HG03442 (cell line): ENCODE measurements around the gene HSD17B12.

Experiments
- ATAC-seq: cut with Tn5 transposase; IDR thresholded peaks from one replicate; pipeline ENCODE4 v1.9.1; 2021; ENCODE audit warnings: mild to moderate bottlenecking, moderate library complexity; ENCODE audit not compliant: unreplicated experiment

Gene HSD17B12

DNA sequence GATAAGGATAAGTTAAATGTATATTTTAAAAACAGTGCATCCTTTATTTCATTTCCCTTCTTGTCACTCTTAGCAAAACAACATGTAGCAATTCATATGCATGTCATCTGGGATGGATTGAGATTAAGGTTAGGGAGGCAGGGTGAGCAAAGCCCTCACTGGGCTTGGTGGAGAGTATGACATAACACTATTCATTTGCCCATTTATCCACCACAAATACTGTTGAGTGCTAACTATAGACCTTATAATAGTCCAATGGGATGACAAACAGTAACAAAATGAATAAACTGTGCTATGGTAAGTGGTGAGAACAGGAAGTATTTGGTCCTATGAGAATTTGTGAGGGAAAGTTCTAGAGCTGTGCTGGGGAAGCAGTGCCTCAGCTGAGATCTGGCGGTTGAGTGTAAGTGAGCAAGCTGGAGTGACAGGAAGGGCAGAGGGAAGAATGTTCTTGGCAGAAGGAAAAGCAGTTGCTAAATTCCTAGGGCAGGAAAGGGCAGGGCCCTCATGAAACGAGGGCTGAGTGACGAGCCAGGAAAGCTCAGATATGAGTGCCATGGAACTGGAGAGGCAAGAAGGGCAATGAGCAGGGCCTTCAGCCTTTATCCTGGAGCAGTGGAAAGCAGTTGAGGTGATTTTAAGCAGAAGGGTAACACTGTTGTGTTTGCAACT, 6.7 kb downstream of the HSD17B12 start:
- no peak for ATAC-seq

DNA sequence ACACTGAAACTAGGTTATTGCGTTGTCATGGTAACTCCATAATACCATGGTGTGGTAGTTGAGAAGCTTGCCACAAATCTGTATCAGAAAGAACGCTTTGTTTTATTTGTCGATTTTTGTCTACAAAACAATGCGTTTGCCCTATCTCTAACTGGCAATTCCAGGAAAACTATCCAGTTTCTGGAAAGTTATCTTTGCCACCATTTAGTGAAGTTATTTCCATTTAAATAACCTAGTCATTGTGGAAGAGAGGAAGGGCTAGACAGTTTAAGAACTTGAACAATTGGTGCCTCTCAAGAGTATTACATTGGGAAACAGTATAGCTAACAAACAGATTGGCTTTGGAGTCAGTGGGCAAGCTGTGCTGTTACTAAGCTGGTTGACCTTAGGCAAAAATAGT, 7.9 kb downstream of the HSD17B12 start:
- no peak for ATAC-seq

DNA sequence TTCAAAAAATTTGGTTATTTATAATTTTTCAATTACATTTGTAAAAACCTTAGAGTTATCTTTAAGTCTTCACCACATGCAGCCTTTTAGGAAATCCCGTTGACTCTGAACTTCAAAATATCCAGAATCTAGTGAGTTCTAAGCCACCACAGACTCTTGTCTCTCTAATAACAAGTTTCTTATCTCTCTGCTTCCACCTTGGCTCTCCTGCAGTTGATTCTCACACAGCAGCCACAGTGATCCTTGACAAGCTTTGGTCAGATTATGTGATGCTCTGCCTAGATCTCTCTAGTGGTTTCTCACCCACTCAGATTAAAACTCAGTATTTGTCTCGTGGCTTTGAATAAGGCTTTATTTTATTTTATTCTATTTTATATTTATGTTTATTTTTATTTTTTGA, 8.6 kb downstream of the HSD17B12 start:
- no peak for ATAC-seq

DNA sequence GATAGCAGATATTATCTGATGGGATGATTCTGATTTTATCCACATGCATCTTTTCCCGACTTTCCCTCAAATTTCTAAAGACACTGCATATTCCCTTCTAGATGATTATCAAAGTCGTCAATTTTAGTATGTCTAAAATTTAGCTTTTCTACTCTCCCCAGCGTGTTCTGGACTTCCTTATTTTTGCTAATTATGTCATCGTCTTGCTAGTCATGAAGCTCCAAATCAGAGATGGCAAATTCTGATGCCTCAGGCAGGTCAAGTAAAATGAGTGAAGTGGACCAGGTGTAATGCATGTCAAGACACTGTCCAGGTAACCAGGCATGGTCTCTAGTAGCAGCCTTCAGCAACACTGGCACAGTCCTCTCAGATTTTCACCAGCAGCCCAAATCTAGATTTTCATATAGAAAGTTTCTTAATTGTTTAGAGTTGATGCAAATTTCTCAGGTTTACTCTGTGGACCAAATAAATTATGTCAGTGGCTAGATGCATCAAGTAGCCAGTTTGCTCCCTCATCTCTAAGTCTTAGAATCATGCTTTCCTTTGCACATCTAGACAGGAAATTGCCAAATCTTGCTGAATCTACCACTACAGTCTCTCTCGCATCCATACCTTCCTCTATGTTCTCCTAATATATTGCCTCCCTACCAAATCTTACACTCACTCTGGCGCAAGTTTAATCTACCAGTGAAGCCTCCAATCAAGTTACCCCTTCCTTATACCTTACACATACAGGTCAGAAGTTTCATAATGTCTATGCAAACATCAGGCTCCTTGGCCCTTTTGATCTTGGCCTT, 10.6 kb downstream of the HSD17B12 start:
- ATAC-seq = no peak

DNA sequence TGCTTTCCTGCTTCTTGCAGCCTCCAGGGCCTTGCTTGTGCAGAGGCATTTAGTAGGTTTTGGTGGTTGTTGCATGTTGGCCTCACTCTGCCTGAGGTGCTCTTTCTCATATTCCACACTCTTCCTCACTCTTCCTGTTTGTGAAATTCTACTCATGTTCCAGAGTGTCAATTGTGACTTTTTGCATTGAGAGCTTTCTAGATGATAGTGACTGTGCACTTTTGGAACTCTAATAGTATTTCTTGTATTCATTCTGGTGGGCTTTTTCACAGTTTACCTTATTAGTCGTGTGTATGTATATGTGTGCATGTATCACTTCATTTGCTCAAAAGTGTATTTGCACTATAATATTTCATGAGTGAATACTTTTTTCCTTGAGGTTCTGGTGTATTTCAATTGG, 11.3 kb downstream of the HSD17B12 start:
- ATAC-seq = no peak

DNA sequence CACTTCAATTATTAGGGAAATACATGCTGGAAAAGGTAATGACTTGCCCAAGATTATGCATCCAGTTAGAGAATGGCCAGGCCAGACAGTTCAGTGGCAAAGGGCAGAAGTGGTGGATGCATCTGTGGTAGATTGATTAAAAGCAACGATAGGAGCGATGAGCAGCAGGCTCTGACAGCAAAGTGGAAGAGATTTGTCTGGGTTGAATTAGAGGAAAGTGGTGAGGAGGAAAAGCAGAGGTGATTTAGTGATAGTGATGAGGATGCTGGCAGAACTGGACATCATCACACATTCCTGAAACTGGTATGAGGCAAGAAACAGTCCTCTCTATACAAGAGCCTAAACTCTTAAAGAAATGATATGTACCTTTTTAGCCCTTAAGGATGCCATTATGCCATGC, 12.5 kb downstream of the HSD17B12 start:
- no peak for ATAC-seq

DNA sequence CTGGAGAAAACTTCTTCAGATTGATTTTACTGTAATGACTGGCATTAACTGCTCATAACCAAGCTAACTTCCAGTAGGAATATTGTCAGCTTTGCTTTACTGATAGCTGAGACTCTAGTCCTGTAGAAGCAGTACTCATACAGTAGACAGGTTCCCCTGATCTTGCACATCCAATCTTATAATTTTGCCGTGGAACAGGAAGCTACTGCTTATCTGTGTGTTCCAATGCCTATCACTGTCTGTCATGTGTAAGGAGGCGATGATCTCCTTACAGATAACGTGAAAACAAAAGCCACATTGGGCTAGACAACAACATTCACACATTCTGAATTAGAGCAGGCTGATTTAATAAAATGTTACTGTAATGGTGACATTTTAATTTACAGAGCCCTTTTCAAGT, 13.2 kb downstream of the HSD17B12 start:
- ATAC-seq = no peak

DNA sequence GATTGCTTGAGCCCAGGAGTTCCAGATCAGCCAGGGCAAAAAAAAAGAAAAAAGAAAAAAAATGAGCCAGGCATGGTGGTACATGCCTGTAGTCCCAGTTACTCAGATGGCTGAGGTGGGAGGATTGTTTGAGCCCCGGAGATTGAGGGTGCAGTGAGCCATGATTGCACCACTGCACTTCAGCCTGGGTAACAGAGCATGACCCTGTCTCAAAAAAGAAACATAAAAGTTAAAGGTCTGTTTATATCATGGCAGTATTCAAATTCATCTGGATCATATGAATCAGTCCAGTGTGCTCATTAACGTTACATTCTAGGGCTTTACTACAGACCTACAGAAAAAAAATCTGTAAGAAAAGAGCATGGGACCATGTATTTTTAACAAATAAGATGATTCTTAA, 13.9 kb downstream of the HSD17B12 start:
- peak; percentile 73 for ATAC-seq

DNA sequence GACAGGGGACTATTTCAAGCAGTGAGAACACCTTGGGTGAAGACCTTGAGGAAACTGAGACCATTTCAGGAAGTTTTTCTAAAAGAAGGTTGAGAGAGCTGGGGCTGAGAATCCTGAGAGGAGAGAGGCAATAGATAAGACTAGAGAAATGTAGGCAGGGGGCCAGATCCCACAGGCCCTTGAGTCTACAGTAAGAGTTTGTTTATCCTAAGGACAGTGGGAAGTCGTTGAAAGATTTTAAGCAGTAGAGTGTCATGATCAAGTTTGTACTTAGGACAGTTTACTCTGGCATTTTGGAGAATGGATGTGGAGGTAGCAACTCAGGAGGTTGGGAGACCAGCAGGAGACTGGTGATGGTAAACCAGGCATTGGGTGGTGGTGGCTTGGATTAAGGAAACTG, 17.1 kb downstream of the HSD17B12 start:
- ATAC-seq = no peak

DNA sequence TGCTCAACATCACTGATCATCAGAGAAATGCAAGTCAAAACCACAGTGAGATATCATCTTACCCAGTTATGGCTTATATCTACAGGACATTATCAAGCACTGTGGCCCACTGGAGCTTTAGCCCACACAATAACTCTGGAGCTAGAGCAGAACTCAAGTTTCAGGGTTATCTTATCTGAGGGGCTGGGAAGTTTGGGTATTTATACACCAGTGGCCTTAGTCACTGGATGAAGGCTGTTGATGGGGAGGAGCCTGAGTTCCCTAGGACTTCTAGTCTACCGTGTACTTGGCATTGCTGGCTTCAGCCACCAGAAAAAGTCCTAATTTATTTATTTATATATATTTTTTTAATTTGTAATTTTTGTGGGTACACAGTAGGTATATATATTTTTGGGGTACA, 19.3 kb downstream of the HSD17B12 start:
- ATAC-seq = no peak

DNA sequence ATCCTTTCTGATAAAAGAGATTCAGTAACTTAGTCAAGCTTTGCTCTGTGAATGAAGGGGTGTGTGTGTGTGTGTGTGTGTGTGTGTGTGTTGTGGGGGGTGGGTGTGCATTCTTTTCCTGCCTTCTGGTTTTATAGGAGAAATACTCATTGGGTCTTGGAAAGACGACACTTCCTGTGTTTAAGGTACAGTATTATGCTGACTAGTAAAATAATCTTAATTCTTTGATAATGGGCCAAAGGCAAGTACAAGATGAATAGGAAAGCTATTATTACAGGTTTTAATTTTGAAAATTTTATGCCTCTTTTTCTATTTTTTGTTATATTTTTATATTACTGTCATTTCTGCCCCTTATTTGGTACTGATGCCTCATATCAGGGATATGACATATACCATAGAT, 26.1 kb downstream of the HSD17B12 start:
- no peak for ATAC-seq

DNA sequence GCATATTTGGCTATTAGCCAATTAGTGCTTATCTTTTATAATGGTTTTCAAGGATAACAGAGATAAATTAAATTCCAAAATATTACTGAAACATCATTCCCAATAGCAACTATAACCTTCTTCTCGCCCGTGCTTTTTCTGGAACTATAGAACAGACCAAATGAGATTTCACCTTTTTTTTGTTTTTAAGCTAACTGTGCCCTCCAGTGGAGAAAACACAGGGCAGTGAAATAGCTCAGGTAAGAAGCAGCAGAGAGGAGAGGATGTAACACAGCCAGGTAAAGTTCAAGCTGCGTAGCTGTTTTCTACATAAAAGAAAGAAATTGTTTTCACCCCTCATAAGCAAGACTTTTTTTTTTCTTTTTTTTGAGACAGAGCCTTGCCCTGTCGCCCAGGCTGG, 28.2 kb downstream of the HSD17B12 start:
- no peak for ATAC-seq

DNA sequence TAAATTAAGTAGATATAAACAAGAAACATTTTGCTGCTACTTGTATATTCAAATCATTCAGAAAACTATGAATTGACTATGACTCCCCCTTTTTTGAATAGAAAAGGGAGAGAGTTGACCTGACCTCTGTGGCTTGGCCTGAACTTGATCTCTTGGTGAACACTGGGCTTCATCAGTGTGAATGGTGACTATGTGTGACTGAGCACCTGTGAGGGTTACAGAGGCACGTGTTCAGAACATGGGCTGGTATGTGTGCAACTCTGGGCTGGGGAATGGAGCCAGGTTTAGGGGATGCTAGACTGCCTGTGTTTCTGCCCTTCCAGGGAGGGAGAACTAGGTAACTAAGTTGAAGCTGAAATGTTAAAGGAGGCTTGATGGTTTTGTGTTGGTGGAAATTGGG, 29.2 kb downstream of the HSD17B12 start:
- no peak for ATAC-seq

DNA sequence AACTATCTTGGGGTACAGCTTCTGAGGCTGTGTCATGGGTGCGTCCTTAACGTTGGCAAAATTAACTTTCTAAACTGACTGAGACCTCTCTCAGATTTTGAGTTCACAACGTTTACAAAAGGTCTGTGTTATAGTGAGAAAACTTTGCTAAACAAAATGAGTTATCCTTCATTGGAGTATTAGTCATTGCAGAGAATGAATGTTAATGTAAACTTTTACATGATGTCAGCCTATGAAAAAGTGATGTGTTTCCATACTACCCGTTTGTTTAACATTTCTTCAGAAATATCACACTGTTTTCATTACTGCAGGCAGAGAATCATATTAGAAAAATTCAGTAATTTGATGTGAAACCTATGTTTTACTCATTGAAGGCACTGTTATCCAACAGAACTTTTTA, 32.1 kb downstream of the HSD17B12 start:
- no peak for ATAC-seq

DNA sequence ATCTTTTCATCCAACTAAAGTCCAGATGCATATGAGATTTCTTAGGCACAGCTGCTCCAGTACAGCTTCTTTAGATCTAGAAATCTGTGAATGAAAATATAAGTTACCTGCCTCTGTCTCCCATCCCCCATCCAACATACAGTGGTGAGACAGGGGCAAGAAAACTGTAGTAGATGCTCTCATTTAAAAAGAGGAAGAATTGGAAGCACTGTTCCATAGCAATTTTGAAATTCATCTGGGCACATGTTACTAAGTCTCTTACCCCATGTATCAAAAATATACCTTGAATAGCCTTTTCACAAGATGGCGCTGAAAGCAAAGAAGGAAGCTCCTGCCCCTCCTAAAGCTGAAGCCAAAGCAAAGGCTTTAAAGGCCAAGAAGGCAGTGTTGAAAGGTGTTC, 37.8 kb downstream of the HSD17B12 start:
- ATAC-seq = no peak

DNA sequence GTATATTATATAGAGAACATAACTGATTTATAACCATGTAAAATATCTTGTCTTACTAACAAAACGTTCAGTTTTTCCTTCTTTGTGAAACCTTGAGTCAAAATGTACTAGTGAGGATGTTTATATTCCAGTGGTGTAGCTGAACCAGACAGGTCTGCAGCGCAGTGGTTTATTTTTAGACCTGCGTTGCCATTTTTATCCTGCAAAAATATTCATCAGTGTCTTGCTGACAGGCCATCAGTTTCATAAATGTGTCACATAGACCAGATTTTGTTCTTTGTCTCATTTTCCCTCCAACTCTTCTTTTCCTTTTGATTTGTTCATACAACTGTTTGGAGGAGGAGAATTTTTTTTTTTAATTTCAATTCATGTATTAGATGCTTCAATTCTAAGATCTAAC, 43.1 kb downstream of the HSD17B12 start:
- no peak for ATAC-seq

DNA sequence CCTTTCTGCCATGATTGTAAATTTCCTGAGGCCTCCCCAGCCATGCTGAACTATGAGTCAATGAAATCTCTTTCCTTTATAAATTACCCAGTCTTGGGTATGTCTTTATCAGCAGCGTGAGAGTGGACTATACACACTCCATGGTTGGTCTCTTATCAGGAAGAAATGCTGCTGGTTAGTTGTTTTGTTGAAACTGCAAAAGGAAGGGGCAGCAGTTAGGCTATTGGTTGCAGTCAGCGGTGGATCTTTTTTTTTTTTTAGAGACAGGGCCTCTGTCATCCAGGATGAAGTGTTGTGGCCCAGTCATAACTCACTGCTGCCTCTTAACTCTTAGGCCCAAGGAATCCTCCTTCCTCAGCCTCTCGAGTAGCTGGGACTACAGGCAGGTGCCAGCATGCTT, 51.7 kb downstream of the HSD17B12 start:
- ATAC-seq = no peak

DNA sequence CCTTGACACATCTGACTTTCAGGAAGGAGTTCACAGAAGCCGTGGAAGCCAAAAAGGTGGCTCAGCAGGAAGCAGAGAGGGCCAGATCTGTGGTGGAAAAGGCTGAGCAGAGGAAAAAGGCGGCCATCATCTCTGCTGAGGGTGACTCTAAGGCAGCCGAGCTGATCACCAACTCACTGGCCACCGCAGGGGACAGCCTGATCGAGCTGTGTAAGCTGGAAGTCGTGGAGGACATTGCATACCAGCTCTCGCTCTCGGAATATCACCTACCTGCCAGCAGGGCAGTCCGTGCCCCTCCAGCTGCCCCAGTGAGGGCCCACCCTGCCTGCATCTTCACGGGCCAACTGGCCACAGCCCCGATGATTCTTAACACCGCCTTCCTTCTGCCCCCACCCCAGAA, 53.7 kb downstream of the HSD17B12 start:
- no peak for ATAC-seq

DNA sequence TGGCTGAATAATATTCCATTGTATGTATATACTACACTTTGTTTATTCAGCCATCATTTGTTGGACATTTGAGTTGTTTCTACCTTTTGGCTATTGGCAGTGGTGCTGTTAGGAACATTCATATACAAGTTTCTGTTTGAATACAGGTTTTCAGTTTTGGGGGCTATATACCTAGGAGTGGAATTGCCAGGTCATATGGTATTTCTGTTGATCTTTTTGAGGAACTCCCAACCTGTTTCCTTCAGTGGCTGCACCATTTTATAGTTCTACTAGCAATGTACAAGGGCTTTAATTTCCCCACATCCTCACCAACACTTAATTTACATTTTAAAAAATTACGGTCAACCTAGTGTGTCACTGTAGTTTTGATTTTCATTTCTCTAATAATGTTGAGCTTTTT, 54.6 kb downstream of the HSD17B12 start:
- no peak for ATAC-seq

DNA sequence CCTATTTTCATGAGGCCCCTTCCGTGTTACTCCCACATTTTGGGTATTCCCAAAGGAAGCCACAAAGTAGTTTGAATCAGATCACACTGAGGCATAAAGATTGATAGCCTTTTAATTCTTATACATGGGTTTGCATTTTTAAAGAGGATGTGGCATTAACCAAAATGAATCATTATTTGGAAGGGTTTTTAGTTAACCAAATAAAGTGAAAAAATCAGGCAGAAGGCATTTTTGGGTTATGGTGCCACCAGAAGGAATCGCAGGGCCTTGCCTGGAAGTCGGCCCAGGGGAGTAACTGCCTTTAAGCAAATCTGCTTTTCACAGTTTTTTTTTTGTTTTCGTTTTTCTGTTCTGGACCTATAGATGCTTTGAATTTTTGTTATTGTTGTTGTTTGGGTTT, 55.4 kb downstream of the HSD17B12 start:
- ATAC-seq = no peak

DNA sequence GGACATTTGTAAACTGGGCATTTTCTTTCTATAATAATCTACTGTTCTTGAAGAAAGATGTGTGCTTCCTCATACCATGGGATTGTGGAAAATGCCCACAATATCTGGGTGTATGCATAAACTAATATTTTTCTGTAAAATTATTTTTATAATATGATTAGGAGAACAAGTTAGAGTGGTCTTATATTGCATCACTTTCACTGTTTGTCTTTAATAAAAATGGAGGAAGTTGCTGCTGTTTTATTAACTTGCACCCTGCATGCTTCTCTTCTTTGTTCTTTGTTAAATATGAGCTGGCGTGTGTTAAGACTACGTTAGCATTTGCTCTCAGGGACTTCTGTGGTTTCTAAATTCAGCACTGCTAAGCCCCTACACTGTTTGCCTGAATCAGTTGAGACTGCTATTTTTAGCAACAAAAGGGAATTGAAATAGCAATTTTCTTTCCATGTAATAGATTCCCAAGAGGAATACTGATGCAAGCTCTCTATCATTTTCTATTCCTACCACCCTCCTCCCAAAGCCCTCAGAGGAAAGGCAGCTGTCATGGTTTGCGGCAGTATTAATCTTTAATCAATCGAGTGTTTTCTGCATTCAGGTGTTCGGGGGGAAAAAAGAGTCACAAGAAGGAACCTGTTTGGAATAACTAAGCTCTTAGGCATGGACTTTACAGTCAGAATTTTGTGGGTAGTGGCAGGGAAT, 56.1 kb downstream of the HSD17B12 start:
- ATAC-seq = no peak

DNA sequence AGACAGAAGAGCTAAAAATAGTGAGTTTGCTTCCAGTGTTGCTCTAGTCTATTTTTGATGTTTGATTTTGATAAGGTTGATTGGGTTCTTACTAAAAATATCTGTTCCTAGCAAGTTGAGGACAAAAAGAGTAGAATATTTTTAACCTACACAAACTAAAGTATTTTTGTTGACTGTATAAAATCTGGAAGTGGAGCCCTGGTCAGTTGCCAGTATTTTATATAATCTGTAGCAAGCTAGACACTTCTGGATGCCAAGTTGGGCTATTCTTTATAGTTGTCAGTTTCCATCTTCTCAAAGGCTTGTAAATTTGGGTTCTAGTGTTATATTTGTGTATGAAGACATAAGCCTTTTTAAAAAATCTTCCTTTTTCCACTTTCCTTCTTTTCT, 56.7 kb downstream of the HSD17B12 start:
- ATAC-seq = no peak
